Left lung (tissue), 10 donors: ENCODE data around the gene WDFY2. TPM values are rescaled to one million over a fixed set of nuclear protein-coding genes. Genes with fewer than 3 reads are reported as not detected.
A peak's percentile ranks its signal among the peaks of the same experiment; 100 is the strongest.

ENCODE experiments used
- ATAC-seq: fragments of 200-7000 bp; cut with Tn5 transposase; one replicate; pipeline ENCODE4 v1.9.1; 2020; ENCODE audit warnings: moderate library complexity
- DNase-seq, 4 donors: peaks; one replicate each; pipeline ENCODE4 v3.0.0-alpha.2; 2013 to 2020
- H3K27ac ChIP-seq, 2 donors: fragments of 200-600 bp; sonication (generic) in 1 of 2; one replicate each; pipeline versions ENCODE4 v1.5.0 to v1.8.0; 2020 to 2021
- H3K27me3 ChIP-seq, 2 donors: fragments of 200-600 bp; sonication (generic) in 1 of 2; one replicate each; pipeline versions ENCODE4 v1.5.0 to v1.8.0; 2020 to 2021
- H3K36me3 ChIP-seq, 2 donors: fragments of 200-600 bp; sonication (generic) in 1 of 2; one replicate each; pipeline versions ENCODE4 v1.5.0 to v1.8.0; 2020 to 2021
- H3K4me1 ChIP-seq, 2 donors: fragments of 200-600 bp; one replicate each; pipeline ENCODE4 v1.8.0; 2021
- H3K4me3 ChIP-seq, 2 donors: fragments of 200-600 bp; sonication (generic) in 1 of 2; one replicate each; pipeline versions ENCODE4 v1.5.0 to v1.8.0; 2020 to 2021; ENCODE audit warnings: mild to moderate bottlenecking in 1 of 2
- H3K9me3 ChIP-seq, 2 donors: fragments of 200-600 bp; sonication (generic) in 1 of 2; one replicate each; pipeline versions ENCODE4 v1.5.0 to v1.8.0; 2020 to 2021
- CTCF ChIP-seq, 2 donors: fragments of 200-600 bp; sonication (generic) in 1 of 2; IDR thresholded peaks; one replicate each; pipeline versions ENCODE4 v1.5.0 to v1.8.0; 2021; ENCODE audit warnings: antibody characterized with exemption in 2 of 2
- intact Hi-C, 2 donors: fragments of 100-400 bp; cut with DNase I; formaldehyde crosslinking; loops; one replicate each; pipeline versions ENCODE4 v1.11.2 to v1.14.2; 2022
- polyA plus RNA-seq, 6 donors: library from polyadenylated mRNA; unstranded; fragments of 120-200 nt; gene quantifications; one replicate each; pipeline ENCODE4 v1.2.1, GENCODE V29; 2013; ENCODE audit not compliant: insufficient read length in 6 of 6
- total RNA-seq, 2 donors: library from RNA; stranded (reverse); fragmentation: NEBNext Ultra II Directional; extraction: Animal tissue kit (Norgen Biotek cat#: 25700); gene quantifications; one replicate each; pipeline ENCODE4 v1.2.1, GENCODE V29; 2021
- donor health status: DM: no; HTN: yes; CAD: no.
- donor health status: DM: no; HTN: no; CAD: no.

Gene WDFY2
- total and polyA plus RNA-seq, 8 donors = 9.7 to 33.3 (median 22.1) TPM

- Histone ChIP-seq H3K27me3 (no peaks in the 10 kb centered on the region), H3K4me3 (no peak overlapping the region), H3K4me1 (peaks cover 4 to 47% of the 10 kb centered on the region in 2 donors), H3K36me3 (no peaks in the 10 kb centered on the region), H3K27ac (no peak overlapping the region), H3K9me3 (no peaks in the 10 kb centered on the region)
- DNase-seq (no peak), ATAC-seq (no peak)
- no peak for TF ChIP-seq CTCF (IDR thresholded peaks at IDR 0.05)
- intact Hi-C loops = no loop called here
These were observed 39.9 kb downstream of the WDFY2 start for GRCh38 chr13:51624207-51624606.

GRCh38 chr13:51624695-51625345, 40.6 kb downstream of the WDFY2 start:
- TF ChIP-seq CTCF (IDR thresholded peaks at IDR 0.05) = no peak
- H3K9me3 ChIP-seq = no peaks in the 10 kb centered on the region
- H3K36me3 ChIP-seq = no peaks in the 10 kb centered on the region
- no peaks in the 10 kb centered on the region for H3K27me3 ChIP-seq
- ATAC-seq = peak; percentile 14
- intact Hi-C loops = no loop called here
- H3K27ac ChIP-seq = no peak overlapping the region
- no peak overlapping the region for H3K4me3 ChIP-seq
- DNase-seq = no peak
- H3K4me1 ChIP-seq = peaks cover 4 to 47% of the 10 kb centered on the region in 2 donors

GRCh38 chr13:51625555-51626345, 41.5 kb downstream of the WDFY2 start:
- H3K9me3 ChIP-seq = no peaks in the 10 kb centered on the region
- H3K27me3 ChIP-seq = no peaks in the 10 kb centered on the region
- peak overlapping the region in 1 of 2 donors; percentile 28 for H3K27ac ChIP-seq
- ATAC-seq = peak; percentile 61
- intact Hi-C loops = no loop called here
- H3K4me1 ChIP-seq = peaks cover 4 to 48% of the 10 kb centered on the region in 2 donors
- DNase-seq = peak in 1 of 4 donors; percentile 26
- no peak for TF ChIP-seq CTCF (IDR thresholded peaks at IDR 0.05)
- H3K36me3 ChIP-seq = no peaks in the 10 kb centered on the region
- H3K4me3 ChIP-seq = no peak overlapping the region

GRCh38 chr13:51626749-51627148, 42.5 kb downstream of the WDFY2 start:
- H3K27ac ChIP-seq = no peak overlapping the region
- H3K27me3 ChIP-seq = no peaks in the 10 kb centered on the region
- intact Hi-C loops = no loop called here
- TF ChIP-seq CTCF (IDR thresholded peaks at IDR 0.05) = no peak
- ATAC-seq (no peak), DNase-seq (no peak)
- H3K4me3 ChIP-seq = no peak overlapping the region
- H3K36me3 ChIP-seq = no peaks in the 10 kb centered on the region
- peaks cover 0 to 49% of the 10 kb centered on the region in 2 donors for H3K4me1 ChIP-seq
- no peaks in the 10 kb centered on the region for H3K9me3 ChIP-seq

GRCh38 chr13:51628059-51628852, 44.0 kb downstream of the WDFY2 start:
- ATAC-seq = no peak
- intact Hi-C loops = no loop called here
- no peak for DNase-seq
- H3K4me1 ChIP-seq = peaks cover 0 to 51% of the 10 kb centered on the region in 2 donors
- no peaks in the 10 kb centered on the region for H3K27me3 ChIP-seq
- H3K9me3 ChIP-seq = no peaks in the 10 kb centered on the region
- no peak overlapping the region for H3K4me3 ChIP-seq
- no peak for TF ChIP-seq CTCF (IDR thresholded peaks at IDR 0.05)
- H3K36me3 ChIP-seq = no peaks in the 10 kb centered on the region
- H3K27ac ChIP-seq = no peak overlapping the region
